ENCODE results near the gene TAOK3. TPM values are rescaled to one million over a fixed set of nuclear protein-coding genes. Genes with fewer than 3 reads are reported as not detected.

Gene TAOK3
- total and polyA plus RNA-seq, 4 donors: 6.7 to 28.6 (median 19.5) TPM

- no peak for DNase-seq (ENCODE audit: low spot score)
- no peaks in the 10 kb centered on the region for H3K36me3 ChIP-seq (ENCODE audit: control insufficient read depth in 4 of 4, insufficient read depth in 3 of 4, low read depth in 1 of 4, low read length in 3 of 4)
Observed at GRCh38 chr12:118287728-118288127, 85.0 kb downstream of the TAOK3 start.

More at GRCh38 chr12:118287728-118288127, 85.0 kb downstream of the TAOK3 start:
- H3K9me3 ChIP-seq (ENCODE audit: control insufficient read depth in 4 of 4, low read length in 3 of 4): no peaks in the 10 kb centered on the region
- no peak overlapping the region for H3K9ac ChIP-seq (ENCODE audit: low read depth in 1 of 2, low read length in 2 of 2)
- TF ChIP-seq, protein P1, sequence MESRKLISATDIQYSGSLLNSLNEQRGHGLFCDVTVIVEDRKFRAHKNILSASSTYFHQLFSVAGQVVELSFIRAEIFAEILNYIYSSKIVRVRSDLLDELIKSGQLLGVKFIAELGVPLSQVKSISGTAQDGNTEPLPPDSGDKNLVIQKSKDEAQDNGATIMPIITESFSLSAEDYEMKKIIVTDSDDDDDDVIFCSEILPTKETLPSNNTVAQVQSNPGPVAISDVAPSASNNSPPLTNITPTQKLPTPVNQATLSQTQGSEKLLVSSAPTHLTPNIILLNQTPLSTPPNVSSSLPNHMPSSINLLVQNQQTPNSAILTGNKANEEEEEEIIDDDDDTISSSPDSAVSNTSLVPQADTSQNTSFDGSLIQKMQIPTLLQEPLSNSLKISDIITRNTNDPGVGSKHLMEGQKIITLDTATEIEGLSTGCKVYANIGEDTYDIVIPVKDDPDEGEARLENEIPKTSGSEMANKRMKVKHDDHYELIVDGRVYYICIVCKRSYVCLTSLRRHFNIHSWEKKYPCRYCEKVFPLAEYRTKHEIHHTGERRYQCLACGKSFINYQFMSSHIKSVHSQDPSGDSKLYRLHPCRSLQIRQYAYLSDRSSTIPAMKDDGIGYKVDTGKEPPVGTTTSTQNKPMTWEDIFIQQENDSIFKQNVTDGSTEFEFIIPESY (IDR thresholded peaks at IDR 0.05): no peak
- TF ChIP-seq EGR1 (IDR thresholded peaks at IDR 0.05; ENCODE audit: low read depth in 2 of 2) (no peak), HNF4A (conservative IDR thresholded peaks at IDR 0.05) (no peak), GABPA (IDR thresholded peaks at IDR 0.05 in 1 of 2, conservative IDR thresholded peaks at IDR 0.05 in 1 of 2) (no peak), MAX (IDR thresholded peaks at IDR 0.05) (no peak), NR2F2 (IDR thresholded peaks at IDR 0.05) (no peak), YY1 (IDR thresholded peaks at IDR 0.05) (no peak), FOXA1 (IDR thresholded peaks at IDR 0.05) (no peak), RXRA (IDR thresholded peaks at IDR 0.05) (no peak), CTCF (IDR thresholded peaks at IDR 0.05; ENCODE audit: low read depth, low read length, missing input control) (no peak), JUND (IDR thresholded peaks at IDR 0.05) (no peak), TAF1 (conservative IDR thresholded peaks at IDR 0.05) (no peak), SP1 (IDR thresholded peaks at IDR 0.05) (no peak), HNF4G (IDR thresholded peaks at IDR 0.05) (no peak), REST (IDR thresholded peaks at IDR 0.05) (no peak), RAD21 (IDR thresholded peaks at IDR 0.05) (no peak), FOXA2 (IDR thresholded peaks at IDR 0.05) (no peak)
- TF ChIP-seq, protein P2, sequence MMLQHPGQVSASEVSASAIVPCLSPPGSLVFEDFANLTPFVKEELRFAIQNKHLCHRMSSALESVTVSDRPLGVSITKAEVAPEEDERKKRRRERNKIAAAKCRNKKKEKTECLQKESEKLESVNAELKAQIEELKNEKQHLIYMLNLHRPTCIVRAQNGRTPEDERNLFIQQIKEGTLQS (IDR thresholded peaks at IDR 0.05): no peak
- no peak overlapping the region for H3K27ac ChIP-seq (ENCODE audit: low read depth in 1 of 2, low read length in 2 of 2)
- H3K27me3 ChIP-seq (ENCODE audit: control insufficient read depth in 4 of 4, insufficient read depth in 4 of 4, low read length in 3 of 4): no peaks in the 10 kb centered on the region
- H3K4me3 ChIP-seq (ENCODE audit: low read depth in 1 of 3, low read length in 3 of 3): no peak overlapping the region
- H3K4me1 ChIP-seq (ENCODE audit: control insufficient read depth in 4 of 4, insufficient read depth in 4 of 4, low read length in 3 of 4): no peaks in the 10 kb centered on the region
